Measurements from ENCODE around the gene KRTAP9-8.
"Not testable (repeated sequence)": the region's sequence is repeated elsewhere in the genome, so short reads cannot be mapped to it uniquely, and the experiment has no call there.

Gene KRTAP9-8

GRCh38 chr17:41255381-41256290, 17.8 kb downstream of the KRTAP9-8 start, which contains the start of gene KRTAP9-9:
Gene KRTAP9-9, plus strand, starts transcription at chr17:41255384.
- DNase-seq, result not testable (repeated sequence)

- no peak for DNase-seq
These were observed 18.5 kb downstream of the KRTAP9-8 start for GRCh38 chr17:41256291-41256685.

GRCh38 chr17:41258406-41258805, 20.6 kb downstream of the KRTAP9-8 start:
- DNase-seq, result no peak

GRCh38 chr17:41263212-41263611, 25.4 kb downstream of the KRTAP9-8 start:
- DNase-seq, result no peak

- no peak for DNase-seq
These were observed 26.8 kb downstream of the KRTAP9-8 start for GRCh38 chr17:41264599-41264998.

- DNase-seq, result no peak
These were observed 27.3 kb downstream of the KRTAP9-8 start, which contains the start of gene KRTAP9-6 for GRCh38 chr17:41265078-41265477. Gene KRTAP9-6, plus strand, starts transcription at chr17:41265378. Its CDS starts 0 bp downstream, at chr17:41265378.

GRCh38 chr17:41267711-41268110, 29.9 kb downstream of the KRTAP9-8 start:
- no peak for DNase-seq

- DNase-seq, result not testable (repeated sequence)
These were observed 33.5 kb downstream of the KRTAP9-8 start for GRCh38 chr17:41271323-41271722.

GRCh38 chr17:41271858-41272257, 34.1 kb downstream of the KRTAP9-8 start:
- no peak for DNase-seq

GRCh38 chr17:41275648-41276190, 37.9 kb downstream of the KRTAP9-8 start, which contains the start of gene KRTAP9-7:
Gene KRTAP9-7, plus strand, starts transcription at chr17:41275698. Its CDS starts 0 bp downstream, at chr17:41275698.
- not testable (repeated sequence) for DNase-seq

GRCh38 chr17:41278176-41278955, 40.6 kb downstream of the KRTAP9-8 start:
- DNase-seq, result no peak

GRCh38 chr17:41284043-41284442, 46.2 kb downstream of the KRTAP9-8 start:
- DNase-seq, result no peak

- DNase-seq, result no peak
These were observed 46.7 kb downstream of the KRTAP9-8 start for GRCh38 chr17:41284546-41284945.

- DNase-seq, result no peak
These were observed 49.3 kb downstream of the KRTAP9-8 start for GRCh38 chr17:41287050-41287449.

All from RPMI8226 (cell line).